H1 (cell line): ENCODE measurements around the gene ADGB.

ENCODE experiments used
- CTCF ChIP-seq, 3 experiments: IDR thresholded peaks; 1 replicate in 2 of 3; 2 replicates in 1 of 3; pipeline versions ENCODE4 v1.5.1 to v1.6.1; 2011; ENCODE audit warnings: low read length in 3 of 3, mild to moderate bottlenecking in 3 of 3, inconsistent platforms in 2 of 3, low read depth in 1 of 3, moderate library complexity in 1 of 3; ENCODE audit not compliant: insufficient read depth in 1 of 3; ENCODE audit errors: control extremely low read depth in 1 of 3
- EZH2 ChIP-seq: fragments of 200-600 bp; sonication (generic); IDR thresholded peaks from 2 replicates; pipeline ENCODE4 v1.7.1; 2012; ENCODE audit warnings: low read depth, mild to moderate bottlenecking, moderate library complexity, low read length, inconsistent platforms; ENCODE audit not compliant: severe bottlenecking
- GTF2F1 ChIP-seq: IDR thresholded peaks from 2 replicates; pipeline ENCODE4 v1.6.1; 2012; ENCODE audit warnings: low read depth, low read length, improper control_type of control experiment, borderline replicate concordance
- MAFK ChIP-seq: IDR thresholded peaks from 2 replicates; pipeline ENCODE4 v1.6.1; 2012; ENCODE audit warnings: low read depth, mild to moderate bottlenecking, improper control_type of control experiment, low read length
- POLR2A ChIP-seq, 2 experiments: IDR thresholded peaks; 1 replicate in 1 of 2; 2 replicates in 1 of 2; pipeline ENCODE4 v1.6.1; 2011; ENCODE audit warnings: low read depth in 2 of 2, low read length in 2 of 2, mild to moderate bottlenecking in 2 of 2; ENCODE audit errors: control extremely low read depth in 1 of 2
- RAD21 ChIP-seq, 2 experiments: IDR thresholded peaks in 1 of 2; conservative IDR thresholded peaks in 1 of 2; 2 replicates each; pipeline ENCODE4 v1.6.1; 2011; ENCODE audit warnings: low read depth in 2 of 2, low read length in 2 of 2, improper control_type of control experiment in 1 of 2, inconsistent platforms in 1 of 2, mild to moderate bottlenecking in 1 of 2, moderate library complexity in 1 of 2
- RBBP5 ChIP-seq: IDR thresholded peaks from 2 replicates; pipeline ENCODE4 v1.7.1; 2012; ENCODE audit warnings: low read depth, mild to moderate bottlenecking, inconsistent platforms, low read length, moderate library complexity, borderline replicate concordance
- ZNF274 ChIP-seq: IDR thresholded peaks from 2 replicates; pipeline ENCODE4 v1.7.0; 2012; ENCODE audit warnings: low read length, borderline replicate concordance; ENCODE audit errors: extremely low read depth
- TF ChIP-seq, protein P1 (sequence below): IDR thresholded peaks from 2 replicates; pipeline ENCODE4 v1.6.1; 2012; ENCODE audit warnings: low read length, inconsistent platforms

GRCh38 chr6:146787876-146788508 is 189.2 kb downstream of the ADGB start:
- TF ChIP-seq MAFK: no peak
- no peak for TF ChIP-seq POLR2A (IDR thresholded peaks at IDR 0.05; ENCODE audit: control extremely low read depth in 1 of 2, low read depth in 2 of 2, low read length in 2 of 2)
- TF ChIP-seq, protein P1, sequence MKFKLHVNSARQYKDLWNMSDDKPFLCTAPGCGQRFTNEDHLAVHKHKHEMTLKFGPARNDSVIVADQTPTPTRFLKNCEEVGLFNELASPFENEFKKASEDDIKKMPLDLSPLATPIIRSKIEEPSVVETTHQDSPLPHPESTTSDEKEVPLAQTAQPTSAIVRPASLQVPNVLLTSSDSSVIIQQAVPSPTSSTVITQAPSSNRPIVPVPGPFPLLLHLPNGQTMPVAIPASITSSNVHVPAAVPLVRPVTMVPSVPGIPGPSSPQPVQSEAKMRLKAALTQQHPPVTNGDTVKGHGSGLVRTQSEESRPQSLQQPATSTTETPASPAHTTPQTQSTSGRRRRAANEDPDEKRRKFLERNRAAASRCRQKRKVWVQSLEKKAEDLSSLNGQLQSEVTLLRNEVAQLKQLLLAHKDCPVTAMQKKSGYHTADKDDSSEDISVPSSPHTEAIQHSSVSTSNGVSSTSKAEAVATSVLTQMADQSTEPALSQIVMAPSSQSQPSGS: no peak
- no peak for TF ChIP-seq ZNF274
- TF ChIP-seq EZH2: no peak
- TF ChIP-seq CTCF (IDR thresholded peaks at IDR 0.05; ENCODE audit: control extremely low read depth in 1 of 3, insufficient read depth in 1 of 3, low read depth in 1 of 3, low read length in 3 of 3): no peak
- TF ChIP-seq RBBP5: no peak
- no peak for TF ChIP-seq RAD21 (IDR thresholded peaks at IDR 0.05 in 1 of 2, conservative IDR thresholded peaks at IDR 0.05 in 1 of 2; ENCODE audit: low read depth in 2 of 2, low read length in 2 of 2)
- no peak for TF ChIP-seq GTF2F1
